Endothelial cell of umbilical vein (primary cell): ENCODE measurements around the gene KLHL35. TPM values are rescaled to one million over a fixed set of nuclear protein-coding genes. Genes with fewer than 3 reads are reported as not detected.

Source experiments
- BruUV-seq: library from RNA; stranded (reverse); fragments of 400-500 nt; replicated peaks from 2 replicates; lab custom pipeline; 2021; lab: Mats Ljungman, UMichigan
- CTCF ChIA-PET: fragments of 300-600, 350-600 bp; sonication (Branson Sonifier 250); formaldehyde crosslinking; loops from one replicate; lab custom pipeline; 2021; ENCODE audit warnings: antibody characterized with exemption, inconsistent platforms; lab: Charles Lee
- POLR2A ChIA-PET: fragments of 300-600, 350-600 bp; sonication (Branson Sonifier 250); formaldehyde crosslinking; loops from one replicate; lab custom pipeline; 2021; ENCODE audit warnings: antibody characterized with exemption, inconsistent platforms; lab: Charles Lee
- DNase-seq: peaks from one replicate; pipeline ENCODE4 v3.0.0-alpha.2; 2011; ENCODE audit warnings: low read depth, low spot score
- FAIRE-seq: peaks from 2 replicates; lab custom pipeline; 2011; peaks lifted over from hg19 to GRCh38; lab: Jason Lieb, UNC
- H2AFZ ChIP-seq: 2 replicates; pipeline ENCODE4 v1.6.0; 2012; ENCODE audit warnings: low read depth, low read length, control low read depth, inconsistent platforms
- H3K27ac ChIP-seq: 2 replicates; pipeline ENCODE4 v1.5.1; 2011; ENCODE audit warnings: low read depth, mild to moderate bottlenecking, control low read depth, low read length, moderate library complexity; ENCODE audit not compliant: insufficient read depth
- H3K27me3 ChIP-seq, 2 experiments: 2 replicates each; pipeline versions ENCODE4 v1.6.0 to v1.6.1; 2011; ENCODE audit warnings: low read length in 2 of 2, mixed read lengths in 1 of 2; ENCODE audit not compliant: control insufficient read depth in 2 of 2, insufficient read depth in 2 of 2
- H3K36me3 ChIP-seq, 2 experiments: 2 replicates in 1 of 2; 3 replicates in 1 of 2; pipeline ENCODE4 v1.5.1; 2011; ENCODE audit warnings: low read length in 2 of 2, mild to moderate bottlenecking in 1 of 2, moderate library complexity in 1 of 2; ENCODE audit not compliant: control insufficient read depth in 2 of 2, insufficient read depth in 2 of 2; ENCODE audit errors: extremely low read depth in 1 of 2
- H3K4me1 ChIP-seq: 3 replicates; pipeline ENCODE4 v1.5.1; 2011; ENCODE audit warnings: mild to moderate bottlenecking, low read length; ENCODE audit not compliant: control insufficient read depth, insufficient read depth; ENCODE audit errors: extremely low read depth
- H3K4me2 ChIP-seq: 2 replicates; pipeline ENCODE4 v1.6.1; 2011; ENCODE audit warnings: low read length, control low read depth, mixed read lengths; ENCODE audit not compliant: insufficient read depth
- H3K4me3 ChIP-seq, 3 experiments: fragments of 200-600 bp in 1 of 3; sonication (generic), shearing (Covaris generic) in 1 of 3; replicated peaks in 1 of 3; 2 replicates each; pipeline ENCODE4 v1.5.1; 2011 to 2016; ENCODE audit warnings: control low read depth in 3 of 3, low read length in 3 of 3, mild to moderate bottlenecking in 2 of 3, inconsistent platforms in 1 of 3, low read depth in 1 of 3, moderate library complexity in 1 of 3; ENCODE audit not compliant: insufficient read depth in 1 of 3
- H3K79me2 ChIP-seq: 2 replicates; pipeline ENCODE4 v1.6.0; 2012; ENCODE audit warnings: low read length, inconsistent platforms; ENCODE audit not compliant: control insufficient read depth, insufficient read depth
- H3K9ac ChIP-seq: replicated peaks from 2 replicates; pipeline ENCODE3; 2011; ENCODE audit warnings: low read length, control low read depth; ENCODE audit not compliant: insufficient read depth; ENCODE audit errors: extremely low read depth
- H3K9me1 ChIP-seq: replicated peaks from 3 replicates; pipeline ENCODE4 v1.6.0; 2011; ENCODE audit warnings: mild to moderate bottlenecking, low read length; ENCODE audit not compliant: control insufficient read depth, insufficient read depth; ENCODE audit errors: extremely low read depth
- H3K9me3 ChIP-seq: replicated peaks from 2 replicates; pipeline ENCODE4 v1.5.1; 2012; ENCODE audit warnings: low read length, inconsistent platforms; ENCODE audit not compliant: control insufficient read depth, insufficient read depth
- H4K20me1 ChIP-seq: replicated peaks from 2 replicates; pipeline ENCODE3; 2011; ENCODE audit warnings: mild to moderate bottlenecking, low read length; ENCODE audit not compliant: control insufficient read depth, insufficient read depth; ENCODE audit errors: extremely low read depth
- FOS ChIP-seq: IDR thresholded peaks from 2 replicates; pipeline ENCODE4 v1.6.1; 2011; ENCODE audit warnings: mild to moderate bottlenecking, low read length, moderate library complexity, borderline replicate concordance; ENCODE audit not compliant: insufficient read depth
- GATA2 ChIP-seq: IDR thresholded peaks from 2 replicates; pipeline ENCODE4 v1.7.0; 2011; ENCODE audit warnings: low read depth, mild to moderate bottlenecking, moderate library complexity, mixed read lengths, low read length; ENCODE audit not compliant: insufficient read length, insufficient read depth
- JUN ChIP-seq: IDR thresholded peaks from 2 replicates; pipeline ENCODE4 v1.6.1; 2011; ENCODE audit warnings: borderline replicate concordance, low read depth; ENCODE audit not compliant: insufficient read length, insufficient read depth
- MYC ChIP-seq: IDR thresholded peaks from one replicate; pipeline ENCODE4 v1.6.1; 2011; ENCODE audit warnings: mild to moderate bottlenecking, low read depth, low read length
- dilution Hi-C: fragments of 300-500 bp; cut with MboI; formaldehyde crosslinking; loops from one replicate; pipeline ENCODE4 v1.15.0; 2019; ENCODE audit warnings: low sequenced_read_pairs; ENCODE audit not compliant: extremely low pct_ligation_motif_present
- intact Hi-C: fragments of 100-400 bp; cut with micrococcal nuclease; formaldehyde crosslinking; loops from one replicate; pipeline ENCODE4 v1.10.0; 2022
- polyA plus RNA-seq, 4 experiments: library from polyadenylated mRNA; depleted of rRNA in 3 of 4; stranded (reverse) in 3 of 4; unstranded in 1 of 4; fragments of >200 nt; gene quantifications; 2 replicates each; pipeline versions ENCODE4 v1.2.1 to v1.2.3, GENCODE V29; 2011 to 2012; ENCODE audit warnings: missing spikeins in 1 of 4
- total RNA-seq: library from RNA; stranded (reverse); gene quantifications from 2 replicates; pipeline ENCODE4 v1.2.3, GENCODE V29; 2021
- TF ChIP-seq, protein P1 (sequence below), 2 donors: IDR thresholded peaks; 1 replicate in 1 of 2; 2 replicates in 1 of 2; pipeline ENCODE4 v1.5.1; 2011; ENCODE audit warnings: low read length in 2 of 2, mild to moderate bottlenecking in 2 of 2, moderate library complexity in 2 of 2, control low read depth in 1 of 2, inconsistent platforms in 1 of 2, low read depth in 1 of 2; ENCODE audit not compliant: insufficient read depth in 1 of 2; ENCODE audit errors: extremely low read depth in 1 of 2

The KLHL35 gene
- total and polyA plus RNA-seq, 2 donors (not counting 3 experiments of a cell fraction or from before 2014, with no cell fraction given): 0.97 to 2.3 TPM

DNA sequence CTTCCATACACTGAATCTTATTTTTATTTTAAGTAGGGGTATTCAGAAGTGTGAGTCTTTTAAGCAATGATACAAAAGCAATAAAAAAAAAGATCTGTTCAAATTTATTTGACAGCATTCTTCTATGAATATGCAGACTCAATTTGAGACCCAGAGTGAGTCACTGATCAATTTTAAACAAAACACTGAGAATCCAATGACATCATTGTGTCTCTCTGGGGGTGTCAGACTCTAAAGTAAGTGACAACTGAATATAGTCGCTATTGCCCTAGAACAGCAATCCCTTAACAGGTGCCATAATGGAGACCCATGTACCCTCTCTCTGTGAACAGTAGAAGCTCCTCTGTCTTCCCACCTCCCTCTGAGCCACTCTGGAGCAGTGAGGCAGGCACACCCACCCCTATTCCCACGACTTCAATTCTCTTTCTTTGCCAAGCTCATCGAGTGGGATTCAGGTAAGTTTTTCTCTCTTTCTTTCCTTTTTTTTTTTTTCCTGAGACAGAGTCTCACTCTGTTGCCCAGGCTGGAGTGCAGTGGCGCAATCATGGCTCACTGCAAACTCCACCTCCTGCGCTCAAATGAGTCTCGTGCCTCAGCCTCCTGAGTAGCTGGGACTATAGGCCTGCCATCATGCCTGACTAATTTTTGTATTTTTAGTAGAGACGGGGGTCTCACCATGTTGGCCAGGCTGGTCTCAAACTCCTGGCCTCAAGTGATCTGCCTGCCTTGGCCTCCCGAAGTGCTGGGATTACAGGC lies 38.7 kb downstream of the KLHL35 start:
- no peaks in the 10 kb centered on the region for H4K20me1 ChIP-seq
- H2AFZ ChIP-seq: no peak overlapping the region
- H3K4me2 ChIP-seq: no peak overlapping the region
- no peaks in the 10 kb centered on the region for H3K9me1 ChIP-seq
- no peak overlapping the region for H3K9ac ChIP-seq
- no peaks in the 10 kb centered on the region for H3K79me2 ChIP-seq
- dilution Hi-C loops (no loop called here), intact Hi-C loops (no loop called here)
- H3K27me3 ChIP-seq: no peaks in the 10 kb centered on the region
- FAIRE-seq: no peak
- H3K36me3 ChIP-seq: no peaks in the 10 kb centered on the region
- H3K27ac ChIP-seq: no peak overlapping the region
- DNase-seq: no peak
- no TSS peak for BruUV-seq
- H3K9me3 ChIP-seq: no peaks in the 10 kb centered on the region
- ChIA-PET POLR2A (interaction anchor here (0.6 kb wide), 1 partner anchor 748 kb away, joined by 3 read pairs; no protein-coding TSS in a partner anchor), CTCF (interaction anchor here (1.6 kb wide), 1 partner anchor 14 kb away, joined by 6 read pairs; no protein-coding TSS in a partner anchor)
- H3K4me3 ChIP-seq: no peak overlapping the region
- TF ChIP-seq, protein P1, sequence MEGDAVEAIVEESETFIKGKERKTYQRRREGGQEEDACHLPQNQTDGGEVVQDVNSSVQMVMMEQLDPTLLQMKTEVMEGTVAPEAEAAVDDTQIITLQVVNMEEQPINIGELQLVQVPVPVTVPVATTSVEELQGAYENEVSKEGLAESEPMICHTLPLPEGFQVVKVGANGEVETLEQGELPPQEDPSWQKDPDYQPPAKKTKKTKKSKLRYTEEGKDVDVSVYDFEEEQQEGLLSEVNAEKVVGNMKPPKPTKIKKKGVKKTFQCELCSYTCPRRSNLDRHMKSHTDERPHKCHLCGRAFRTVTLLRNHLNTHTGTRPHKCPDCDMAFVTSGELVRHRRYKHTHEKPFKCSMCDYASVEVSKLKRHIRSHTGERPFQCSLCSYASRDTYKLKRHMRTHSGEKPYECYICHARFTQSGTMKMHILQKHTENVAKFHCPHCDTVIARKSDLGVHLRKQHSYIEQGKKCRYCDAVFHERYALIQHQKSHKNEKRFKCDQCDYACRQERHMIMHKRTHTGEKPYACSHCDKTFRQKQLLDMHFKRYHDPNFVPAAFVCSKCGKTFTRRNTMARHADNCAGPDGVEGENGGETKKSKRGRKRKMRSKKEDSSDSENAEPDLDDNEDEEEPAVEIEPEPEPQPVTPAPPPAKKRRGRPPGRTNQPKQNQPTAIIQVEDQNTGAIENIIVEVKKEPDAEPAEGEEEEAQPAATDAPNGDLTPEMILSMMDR (IDR thresholded peaks at IDR 0.05; ENCODE audit: extremely low read depth in 1 of 2, insufficient read depth in 1 of 2, low read depth in 1 of 2, low read length in 2 of 2): no peak
- no peak for TF ChIP-seq MYC
- H3K4me1 ChIP-seq: peaks cover 4% of the 10 kb centered on the region

GRCh38 chr11:75389925-75390324 lies 43.1 kb downstream of the KLHL35 start:
- Histone ChIP-seq H3K4me1 (peaks cover 17% of the 10 kb centered on the region), H3K4me2 (no peak overlapping the region), H3K4me3 (no peak overlapping the region), H3K36me3 (no peaks in the 10 kb centered on the region), H3K79me2 (no peaks in the 10 kb centered on the region), H3K27me3 (no peaks in the 10 kb centered on the region), H2AFZ (no peak overlapping the region), H3K9me1 (no peaks in the 10 kb centered on the region), H3K27ac (no peak overlapping the region), H3K9me3 (no peaks in the 10 kb centered on the region), H4K20me1 (no peaks in the 10 kb centered on the region), H3K9ac (no peak overlapping the region)
- FAIRE-seq (no peak), DNase-seq (no peak)
- CTCF ChIA-PET: interaction anchor here (1.6 to 10.6 kb wide), 9 partner anchors 9 to 144 kb away, joined by 6 to 166 read pairs (median 22); partner anchors contain the start of gene RPS3
- intact Hi-C loops: loop anchor here (5.0 kb wide), 1 partner anchor 37 kb away; no protein-coding TSS in a partner anchor
- TF ChIP-seq FOS: no peak
- TF ChIP-seq JUN: no peak
- TF ChIP-seq GATA2: no peak
- dilution Hi-C loops: no loop called here
- BruUV-seq: no TSS peak
- POLR2A ChIA-PET: no interaction called here
